HUES48 (cell line): ENCODE measurements around the gene LMLN.

Experiments used
- H3K27ac ChIP-seq: one replicate; pipeline ENCODE4 v1.7.0; 2013; ENCODE audit warnings: low read depth, low read length, inconsistent platforms
- H3K27me3 ChIP-seq: 2 replicates; pipeline ENCODE4 v1.6.1; 2013; ENCODE audit warnings: mild to moderate bottlenecking, low read length; ENCODE audit not compliant: control insufficient read depth, insufficient read depth
- H3K36me3 ChIP-seq: 2 replicates; pipeline ENCODE4 v1.6.1; 2013; ENCODE audit warnings: low read length; ENCODE audit not compliant: control insufficient read depth, insufficient read depth
- H3K4me1 ChIP-seq: 2 replicates; pipeline ENCODE4 v1.6.1; 2013; ENCODE audit warnings: mild to moderate bottlenecking, low read length; ENCODE audit not compliant: control insufficient read depth, insufficient read depth
- H3K4me3 ChIP-seq: 2 replicates; pipeline ENCODE4 v1.5.1; 2013; ENCODE audit warnings: mild to moderate bottlenecking, low read depth, low read length
- H3K9ac ChIP-seq: 2 replicates; pipeline ENCODE4 v1.6.1; 2013; ENCODE audit warnings: mild to moderate bottlenecking, low read depth, low read length, moderate library complexity
- H3K9me3 ChIP-seq: 2 replicates; pipeline ENCODE4 v1.6.1; 2013; ENCODE audit warnings: low read length; ENCODE audit not compliant: control insufficient read depth, insufficient read depth

The LMLN gene

GRCh38 chr3:198027045-198027798, 67.2 kb downstream of the LMLN start:
- Histone ChIP-seq H3K9me3 (no peaks in the 10 kb centered on the region), H3K9ac (no peak overlapping the region), H3K4me1 (no peaks in the 10 kb centered on the region), H3K27me3 (no peaks in the 10 kb centered on the region), H3K36me3 (no peaks in the 10 kb centered on the region), H3K27ac (no peak overlapping the region), H3K4me3 (no peak overlapping the region)

GRCh38 chr3:198027799-198028390, 67.9 kb downstream of the LMLN start:
- Histone ChIP-seq H3K9me3 (no peaks in the 10 kb centered on the region), H3K27ac (no peak overlapping the region), H3K36me3 (no peaks in the 10 kb centered on the region), H3K4me3 (no peak overlapping the region), H3K4me1 (no peaks in the 10 kb centered on the region), H3K27me3 (no peaks in the 10 kb centered on the region), H3K9ac (no peak overlapping the region)

GRCh38 chr3:198028718-198029117, 68.7 kb downstream of the LMLN start:
- no peaks in the 10 kb centered on the region for H3K36me3 ChIP-seq
- H3K4me1 ChIP-seq, result no peaks in the 10 kb centered on the region
- H3K27ac ChIP-seq, result no peak overlapping the region
- H3K9me3 ChIP-seq, result no peaks in the 10 kb centered on the region
- no peaks in the 10 kb centered on the region for H3K27me3 ChIP-seq
- no peak overlapping the region for H3K4me3 ChIP-seq
- no peak overlapping the region for H3K9ac ChIP-seq

GRCh38 chr3:198030125-198030524, 70.1 kb downstream of the LMLN start:
- no peaks in the 10 kb centered on the region for H3K9me3 ChIP-seq
- H3K4me1 ChIP-seq, result no peaks in the 10 kb centered on the region
- H3K4me3 ChIP-seq, result no peak overlapping the region
- H3K9ac ChIP-seq, result no peak overlapping the region
- H3K27ac ChIP-seq, result no peak overlapping the region
- no peaks in the 10 kb centered on the region for H3K36me3 ChIP-seq
- no peaks in the 10 kb centered on the region for H3K27me3 ChIP-seq

DNA sequence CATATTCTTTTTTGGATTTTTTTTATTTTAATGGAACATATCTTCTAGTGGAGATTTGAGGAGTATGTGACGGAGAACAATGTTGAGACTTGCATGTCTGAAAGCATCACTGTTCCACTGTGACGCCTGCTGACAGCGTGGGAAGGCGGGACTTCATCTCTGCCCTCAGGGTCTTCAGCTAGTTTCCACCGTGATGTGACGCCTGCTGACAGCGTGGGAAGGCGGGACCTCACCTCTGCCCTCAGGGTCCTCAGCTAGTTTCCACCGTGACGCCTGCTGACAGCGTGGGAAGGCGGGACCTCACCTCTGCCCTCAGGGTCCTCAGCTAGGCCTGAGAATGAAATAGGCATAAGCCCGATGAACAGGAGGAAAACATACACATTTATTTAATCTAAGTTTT, 70.7 kb downstream of the LMLN start:
- no peak overlapping the region for H3K9ac ChIP-seq
- no peak overlapping the region for H3K27ac ChIP-seq
- no peaks in the 10 kb centered on the region for H3K4me1 ChIP-seq
- no peaks in the 10 kb centered on the region for H3K27me3 ChIP-seq
- no peaks in the 10 kb centered on the region for H3K9me3 ChIP-seq
- no peaks in the 10 kb centered on the region for H3K36me3 ChIP-seq
- no peak overlapping the region for H3K4me3 ChIP-seq

DNA sequence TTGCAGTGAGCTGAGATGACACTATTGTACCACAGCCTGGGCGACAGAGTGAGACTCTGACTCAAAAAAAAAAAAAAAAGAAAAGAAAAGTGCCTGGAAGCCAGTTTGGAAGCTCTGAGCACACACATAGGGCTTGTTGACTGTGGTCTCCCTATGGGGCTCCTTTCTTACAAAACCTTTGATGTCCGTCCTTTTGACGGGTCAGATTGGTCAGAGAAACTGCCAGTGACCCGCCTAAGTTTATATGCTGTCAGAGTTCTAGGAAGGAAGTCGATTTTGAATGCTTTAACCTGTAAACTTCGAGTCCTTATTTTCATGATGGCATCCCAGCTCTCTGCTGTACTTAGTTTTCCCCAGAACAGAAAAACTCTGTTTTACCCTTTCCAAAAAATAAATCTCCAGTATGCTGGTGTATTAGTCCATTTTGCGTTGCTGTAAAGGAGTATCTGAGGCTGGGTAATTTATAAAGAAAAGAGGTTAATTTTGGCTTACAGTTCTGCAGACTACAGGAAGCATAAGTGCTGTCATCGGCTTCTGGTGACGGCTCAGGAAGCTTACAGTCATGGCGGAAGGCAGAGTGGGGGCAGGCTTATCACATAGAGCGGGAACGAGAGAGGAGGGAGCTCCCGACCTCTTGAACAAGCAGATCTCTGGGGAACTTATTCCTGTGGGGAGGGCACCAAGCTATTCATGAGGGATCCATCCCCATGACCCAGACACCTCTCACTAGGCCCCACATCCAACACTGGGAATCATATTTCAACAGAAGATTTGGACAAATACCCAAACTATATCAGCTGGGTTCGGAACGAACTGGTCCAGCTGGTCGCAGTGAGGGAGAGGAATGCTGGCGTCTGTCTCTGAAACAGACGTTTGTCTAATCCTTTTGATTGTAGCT, 72.3 kb downstream of the LMLN start:
- Histone ChIP-seq H3K9ac (no peak overlapping the region), H3K36me3 (no peaks in the 10 kb centered on the region), H3K27ac (no peak overlapping the region), H3K27me3 (no peaks in the 10 kb centered on the region), H3K9me3 (no peaks in the 10 kb centered on the region), H3K4me1 (no peaks in the 10 kb centered on the region), H3K4me3 (no peak overlapping the region)

GRCh38 chr3:198043119-198043518, 83.1 kb downstream of the LMLN start:
- no peaks in the 10 kb centered on the region for H3K27me3 ChIP-seq
- no peak overlapping the region for H3K27ac ChIP-seq
- H3K4me3 ChIP-seq, result no peak overlapping the region
- H3K4me1 ChIP-seq, result no peaks in the 10 kb centered on the region
- H3K9me3 ChIP-seq, result no peaks in the 10 kb centered on the region
- H3K36me3 ChIP-seq, result no peaks in the 10 kb centered on the region
- no peak overlapping the region for H3K9ac ChIP-seq

DNA sequence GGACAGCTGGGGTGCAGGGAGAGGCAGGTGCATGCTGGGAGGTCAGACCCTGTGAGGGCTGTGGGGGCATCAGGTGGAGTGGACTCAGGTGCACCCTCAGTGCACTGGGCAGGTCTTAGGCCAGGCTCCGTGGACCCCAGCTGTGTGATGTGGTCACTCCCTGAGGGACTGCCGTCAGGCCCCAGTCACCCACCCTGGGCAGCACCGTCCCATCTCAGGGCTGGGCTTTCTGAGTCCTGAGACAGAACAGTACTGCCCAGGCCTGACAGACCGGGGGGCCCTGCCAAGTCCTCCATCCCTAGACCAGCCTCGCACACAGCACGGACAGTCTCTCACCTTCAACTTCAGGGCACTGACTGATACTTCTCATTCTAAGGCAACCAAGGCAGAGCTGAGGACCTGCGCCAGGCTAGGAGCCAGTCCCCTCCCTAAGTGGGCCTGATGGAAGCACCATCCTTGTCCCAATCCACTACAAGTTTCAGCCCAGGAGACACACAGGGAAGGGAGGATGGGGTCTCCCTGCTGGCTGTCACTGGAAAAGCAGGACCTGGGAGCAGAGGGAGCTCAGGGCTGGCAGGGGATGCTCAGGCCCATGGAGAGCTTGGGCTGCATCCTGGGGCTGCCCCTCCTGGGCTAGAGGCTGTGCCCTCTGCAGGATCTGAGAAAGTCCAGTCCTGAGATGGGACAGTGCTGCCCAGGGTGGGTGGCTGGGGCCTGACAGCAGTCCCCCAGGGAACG, 86.3 kb downstream of the LMLN start:
- Histone ChIP-seq H3K36me3 (no peaks in the 10 kb centered on the region), H3K27me3 (no peaks in the 10 kb centered on the region)

DNA sequence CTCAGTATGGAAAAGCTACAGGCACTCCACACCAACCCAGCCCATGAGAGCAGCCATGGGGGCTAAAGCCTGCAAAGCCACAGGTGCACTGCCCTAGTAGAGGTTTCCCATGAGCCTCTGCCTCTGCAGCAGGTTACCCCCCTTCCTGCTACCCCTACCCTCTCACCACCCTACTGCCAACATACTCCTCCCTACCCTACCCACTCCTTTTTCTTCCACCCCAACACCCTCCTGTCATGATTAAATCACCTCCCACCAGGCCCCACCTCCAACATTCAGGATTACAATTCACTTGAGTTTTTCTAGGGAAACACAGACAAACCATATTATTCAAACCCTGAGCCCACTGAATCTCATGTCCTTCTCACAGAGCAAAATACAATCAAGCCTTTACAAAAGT, 88.4 kb downstream of the LMLN start:
- no peaks in the 10 kb centered on the region for H3K27me3 ChIP-seq
- peaks cover 14% of the 10 kb centered on the region for H3K9me3 ChIP-seq
- no peak overlapping the region for H3K4me3 ChIP-seq
- H3K27ac ChIP-seq, result no peak overlapping the region
- no peaks in the 10 kb centered on the region for H3K36me3 ChIP-seq
- H3K4me1 ChIP-seq, result no peaks in the 10 kb centered on the region
- H3K9ac ChIP-seq, result no peak overlapping the region

More for the DNA sequence above, 86.3 kb downstream of the LMLN start:
- no peak overlapping the region for H3K9ac ChIP-seq
- H3K4me3 ChIP-seq, result no peak overlapping the region
- H3K9me3 ChIP-seq, result peaks cover 4% of the 10 kb centered on the region
- no peak overlapping the region for H3K27ac ChIP-seq
- no peaks in the 10 kb centered on the region for H3K4me1 ChIP-seq

GRCh38 chr3:198051836-198052235, 91.8 kb downstream of the LMLN start:
- Histone ChIP-seq H3K27me3 (no peaks in the 10 kb centered on the region), H3K9ac (no peak overlapping the region), H3K27ac (no peak overlapping the region), H3K4me3 (no peak overlapping the region), H3K9me3 (peaks cover 14% of the 10 kb centered on the region), H3K4me1 (no peaks in the 10 kb centered on the region), H3K36me3 (no peaks in the 10 kb centered on the region)
